Measurements from ENCODE around the gene AFF1. TPM values are rescaled to one million over a fixed set of nuclear protein-coding genes. Genes with fewer than 3 reads are reported as not detected.

The AFF1 gene
- total and polyA plus RNA-seq, 2 of the 4 experiments (the other 2 are of a cell fraction), result 7.0 to 9.6 TPM

- Histone ChIP-seq H3K27me3 (ENCODE audit: control insufficient read depth, insufficient read depth, low read length) (no peaks in the 10 kb centered on the region), H2AFZ (replicated peaks; ENCODE audit: low read length, poor library complexity) (peak overlapping the region; percentile 97), H3K14ac (replicated peaks; ENCODE audit: low read depth, low read length) (peak overlapping the region; percentile 82), H4K8ac (ENCODE audit: low read depth in 2 of 2, low read length in 2 of 2) (peak overlapping the region in 1 of 2 experiments; percentile 74; a peak in 2 of 4 replicates), H2BK15ac (ENCODE audit: low read depth, low read length) (no peak overlapping the region), H3K79me1 (ENCODE audit: low read depth in 1 of 2, low read length in 2 of 2) (peaks cover 11 to 42% of the 10 kb centered on the region in 2 experiments), H3K9me3 (ENCODE audit: control insufficient read depth, insufficient read depth, low read length) (no peaks in the 10 kb centered on the region), H4K91ac (ENCODE audit: insufficient read depth, low read depth, low read length) (peak overlapping the region; percentile 56), H3K9me1 (ENCODE audit: insufficient read depth, low read length) (no peaks in the 10 kb centered on the region), H2AK9ac (replicated peaks; ENCODE audit: low read depth, low read length, poor library complexity) (peak overlapping the region; percentile 61), H3K23ac (ENCODE audit: low read depth, low read length) (peak overlapping the region; percentile 92), H3K27ac (ENCODE audit: insufficient read depth, low read length) (peak overlapping the region; percentile 93), H3K4me1 (ENCODE audit: control insufficient read depth, insufficient read depth, low read length) (peaks cover 4% of the 10 kb centered on the region; the same call in 1 of the 2 replicates), H3K9ac (ENCODE audit: low read depth, low read length) (peak overlapping the region; percentile 84), H3K4me2 (ENCODE audit: low read depth, low read length) (peak overlapping the region; percentile 91), H3K4me3 (ENCODE audit: insufficient read depth, low read depth, low read length) (peak overlapping the region; percentile 83), H4K20me1 (ENCODE audit: insufficient read depth, low read length) (no peaks in the 10 kb centered on the region; the same call in none of the 2 replicates), H3K4ac (ENCODE audit: low read depth, low read length) (peak overlapping the region; percentile 72), H2AK5ac (ENCODE audit: low read depth, low read length) (0 out of 2 replicates have a peak overlapping the region, but pooled peaks have one; percentile 6), H2BK20ac (ENCODE audit: low read depth, low read length) (no peak overlapping the region), H2BK5ac (ENCODE audit: low read depth, low read length, poor library complexity, severe bottlenecking) (peak overlapping the region; percentile 84), H3K18ac (ENCODE audit: low read depth, low read length) (peak overlapping the region; percentile 81), H2BK120ac (ENCODE audit: low read depth, low read length) (peak overlapping the region; percentile 80; the same call in 1 of the 2 replicates), H3K56ac (ENCODE audit: extremely low read depth, insufficient read depth, low read length) (peak overlapping the region; percentile 76), H3K36me3 (ENCODE audit: control insufficient read depth, insufficient read depth, low read length) (no peaks in the 10 kb centered on the region), H4K5ac (ENCODE audit: low read depth, low read length) (peak overlapping the region; percentile 28; the same call in 1 of the 2 replicates)
- ATAC-seq (ENCODE audit: low read depth) (no peak), DNase-seq (peak; percentile 43)
- in situ Hi-C loops (cut with MboI; ENCODE audit: low sequenced_read_pairs) (loop anchor here (5.0 kb wide), 2 partner anchors 65 to 85 kb away; no protein-coding TSS in a partner anchor), dilution Hi-C loops (cut with HindIII; ENCODE audit: low sequenced_read_pairs, unreplicated experiment) (no loop called here), intact Hi-C loops (cut with micrococcal nuclease) (loop anchor here (2.0 to 5.0 kb wide), 5 partner anchors 71 to 1005 kb away; no protein-coding TSS in a partner anchor)
- TSS peak; percentile 20 for BruUV-seq (replicated peaks)
- TF ChIP-seq BHLHE40 (IDR thresholded peaks at IDR 0.05; ENCODE audit: low read depth, low read length), result no peak
- TF ChIP-seq RAD21 (IDR thresholded peaks at IDR 0.05; ENCODE audit: low read length), result peak; percentile 13; the same call in 1 of the 2 replicates
- TF ChIP-seq MXI1 (IDR thresholded peaks at IDR 0.05; ENCODE audit: borderline replicate concordance, low read depth, low read length), result no peak
- TF ChIP-seq USF2 (IDR thresholded peaks at IDR 0.05; ENCODE audit: low read depth, low read length), result no peak
- no peak for TF ChIP-seq RCOR1 (IDR thresholded peaks at IDR 0.05; ENCODE audit: insufficient replicate concordance, low read length)
- TF ChIP-seq ELK1 (IDR thresholded peaks at IDR 0.05; ENCODE audit: borderline replicate concordance, low read depth, low read length), result no peak
- peak; percentile 99 for TF ChIP-seq MAFK (IDR thresholded peaks at IDR 0.05; ENCODE audit: low read depth, low read length)
- ChIA-PET CTCF (interaction anchor here (0.7 to 5.0 kb wide), 5 partner anchors 27 to 86 kb away, joined by 3 to 18 read pairs (median 3); no protein-coding TSS in a partner anchor), POLR2A (ENCODE audit: unreplicated experiment) (interaction anchor here (0.7 to 1.4 kb wide), 2 partner anchors 80 to 87 kb away, joined by 3 read pairs; no protein-coding TSS in a partner anchor)
- WGBS, 2 experiments (ENCODE audit: extremely low coverage in 2 of 2, insufficient read length in 1 of 2), result 0% methylated on average over 8 of the region's 22 CpGs; no CpG with 5 or more reads in 1 of the 2 experiments
Measured at GRCh38 chr4:87007528-87008446, 73.0 kb downstream of the AFF1 start.

Measured in IMR-90 (cell line).